AG04450 (cell line): ENCODE data around the gene AUP1. TPM values are rescaled to one million over a fixed set of nuclear protein-coding genes. Genes with fewer than 3 reads are reported as not detected.
"Not testable (repeated sequence)": the region's sequence is repeated elsewhere in the genome, so short reads cannot be mapped to it uniquely, and the experiment has no call there.

Experiments used
- CTCF ChIA-PET: fragments of 300-600, 350-600 bp; formaldehyde crosslinking; extraction: SDS; loops from one replicate; lab custom pipeline; 2022; ENCODE audit warnings: antibody characterized with exemption, inconsistent platforms; lab: Charles Lee
- POLR2A ChIA-PET: fragments of 350-600 bp; formaldehyde crosslinking; extraction: SDS; loops from one replicate; lab custom pipeline; 2021; ENCODE audit warnings: antibody characterized with exemption, inconsistent platforms; lab: Yijun Ruan, JAX
- DNase-seq: peaks from one replicate; pipeline ENCODE4 v3.0.0-alpha.2; 2011; ENCODE audit warnings: low read depth, low spot score
- H3K27ac ChIP-seq: one replicate; pipeline ENCODE4 v1.5.1; 2012; ENCODE audit warnings: low read depth, low read length, control low read depth
- H3K27me3 ChIP-seq: one replicate; pipeline ENCODE4 v1.6.0; 2012; ENCODE audit warnings: low read length; ENCODE audit not compliant: control insufficient read depth, insufficient read depth
- H3K4me3 ChIP-seq: 2 replicates; pipeline ENCODE4 v1.5.1; 2011; ENCODE audit warnings: mild to moderate bottlenecking, low read depth, low read length, control low read depth
- H3K9me3 ChIP-seq: 2 replicates; pipeline ENCODE4 v1.5.1; 2012; ENCODE audit warnings: low read length; ENCODE audit not compliant: control insufficient read depth, insufficient read depth
- CTCF ChIP-seq: IDR thresholded peaks from 2 replicates; pipeline ENCODE4 v1.5.1; 2011; ENCODE audit warnings: low read depth, low read length, control low read depth, inconsistent platforms
- polyA plus RNA-seq: library from polyadenylated mRNA; depleted of rRNA; stranded (reverse); fragments of >200 nt; gene quantifications from 2 replicates; pipeline ENCODE4 v1.2.3, GENCODE V29; 2011

AUP1 gene
- polyA plus RNA-seq, 1 experiment, result 51.9 TPM

GRCh38 chr2:74566076-74566753 is 36.7 kb upstream of the AUP1 start:
- H3K27ac ChIP-seq, result peak overlapping the region; percentile 69
- no peak for DNase-seq
- no peaks in the 10 kb centered on the region for H3K9me3 ChIP-seq
- no peak for TF ChIP-seq CTCF
- no peak overlapping the region for H3K4me3 ChIP-seq
- POLR2A ChIA-PET, result interaction anchor here (0.7 to 1.7 kb wide), 4 partner anchors 11 to 36 kb away, joined by 4 to 7 read pairs (median 5); partner anchors contain the start of genes AUP1, HTRA2 and LOXL3
- CTCF ChIA-PET, result interaction anchor here (1.3 to 1.9 kb wide), 3 partner anchors 8 to 22 kb away, joined by 5 to 7 read pairs (median 6); no protein-coding TSS in a partner anchor
- H3K27me3 ChIP-seq, result no peaks in the 10 kb centered on the region

GRCh38 chr2:74564222-74564621 is 34.7 kb upstream of the AUP1 start:
- ChIA-PET POLR2A (interaction anchor here (1.6 kb wide), 1 partner anchor 12 kb away, joined by 7 read pairs; no protein-coding TSS in a partner anchor), CTCF (no interaction called here)
- TF ChIP-seq CTCF, result no peak
- Histone ChIP-seq H3K9me3 (no peaks in the 10 kb centered on the region), H3K27ac (no peak overlapping the region), H3K27me3 (no peaks in the 10 kb centered on the region), H3K4me3 (no peak overlapping the region)
- DNase-seq, result no peak

- DNase-seq, result no peak
- CTCF ChIA-PET, result no interaction called here
These were observed 32.7 kb upstream of the AUP1 start for GRCh38 chr2:74562126-74562775.

GRCh38 chr2:74561022-74561421 is 31.5 kb upstream of the AUP1 start:
- H3K4me3 ChIP-seq, H3K27me3 ChIP-seq, H3K9me3 ChIP-seq, CTCF ChIA-PET, DNase-seq, H3K27ac ChIP-seq: not testable (repeated sequence)
- POLR2A ChIA-PET, result interaction anchor here (0.6 kb wide), 1 partner anchor 309 kb away, joined by 5 read pairs; no protein-coding TSS in a partner anchor

More at GRCh38 chr2:74562126-74562775, 32.7 kb upstream of the AUP1 start:
- H3K27me3 ChIP-seq, result no peaks in the 10 kb centered on the region
- POLR2A ChIA-PET, result no interaction called here
- H3K9me3 ChIP-seq, result no peaks in the 10 kb centered on the region
- no peak overlapping the region for H3K4me3 ChIP-seq
- TF ChIP-seq CTCF, result no peak
- H3K27ac ChIP-seq, result no peak overlapping the region

GRCh38 chr2:74560591-74560990 is 31.1 kb upstream of the AUP1 start:
- Histone ChIP-seq H3K4me3 (no peak overlapping the region), H3K27me3 (no peaks in the 10 kb centered on the region), H3K9me3 (no peaks in the 10 kb centered on the region), H3K27ac (no peak overlapping the region)
- CTCF ChIA-PET, result no interaction called here
- POLR2A ChIA-PET, result interaction anchor here (0.6 kb wide), 1 partner anchor 309 kb away, joined by 5 read pairs; no protein-coding TSS in a partner anchor
- TF ChIP-seq CTCF, result no peak
- no peak for DNase-seq
